Osteoblast (primary cell): ENCODE data around the gene TOP3B. TPM values are rescaled to one million over a fixed set of nuclear protein-coding genes. Genes with fewer than 3 reads are reported as not detected.

Source experiments
- DNase-seq: peaks from one replicate; pipeline ENCODE4 v3.0.0; 2011; ENCODE audit warnings: low spot score, mixed read lengths; ENCODE audit not compliant: insufficient read length; ENCODE audit errors: missing footprints
- H2AFZ ChIP-seq: 2 replicates; pipeline ENCODE4 v1.6.0; 2011; ENCODE audit warnings: mild to moderate bottlenecking, low read length
- H3K27ac ChIP-seq: 2 replicates; pipeline ENCODE4 v1.5.1; 2011; ENCODE audit warnings: mild to moderate bottlenecking, low read depth, low read length, moderate library complexity
- H3K27me3 ChIP-seq: 2 replicates; pipeline ENCODE4 v1.6.0; 2012; ENCODE audit warnings: mild to moderate bottlenecking, control low read depth, inconsistent platforms, low read length, moderate library complexity; ENCODE audit not compliant: insufficient read depth
- H3K36me3 ChIP-seq: 2 replicates; pipeline ENCODE4 v1.5.1; 2011; ENCODE audit warnings: mild to moderate bottlenecking, low read length, control low read depth, moderate library complexity; ENCODE audit not compliant: insufficient read depth
- H3K4me1 ChIP-seq: 2 replicates; pipeline ENCODE4 v1.5.1; 2011; ENCODE audit warnings: mild to moderate bottlenecking, low read length, control low read depth, moderate library complexity; ENCODE audit not compliant: insufficient read depth
- H3K4me2 ChIP-seq: 2 replicates; pipeline ENCODE4 v1.6.0; 2011; ENCODE audit warnings: mild to moderate bottlenecking, low read length; ENCODE audit not compliant: insufficient read depth
- H3K4me3 ChIP-seq: fragments of 200-600 bp; sonication (generic); 3 replicates; pipeline ENCODE4 v1.5.1; 2012; ENCODE audit warnings: mild to moderate bottlenecking, low read length, inconsistent platforms; ENCODE audit not compliant: insufficient read depth
- H3K79me2 ChIP-seq: 2 replicates; pipeline ENCODE4 v1.6.0; 2012; ENCODE audit warnings: mild to moderate bottlenecking, low read length, control low read depth, inconsistent platforms; ENCODE audit not compliant: insufficient read depth
- H3K9me3 ChIP-seq: 2 replicates; pipeline ENCODE4 v1.5.1; 2011; ENCODE audit warnings: low read depth, low read length, control low read depth
- H4K20me1 ChIP-seq: 2 replicates; pipeline ENCODE4 v1.6.0; 2012; ENCODE audit warnings: mild to moderate bottlenecking, low read length, control low read depth; ENCODE audit not compliant: insufficient read depth
- total RNA-seq: library from RNA; depleted of rRNA; stranded (reverse); fragments of >200 nt; gene quantifications from 2 replicates; pipeline ENCODE4 v1.2.3, GENCODE V29; 2012
- TF ChIP-seq, protein P1 (sequence below): IDR thresholded peaks from 2 replicates; pipeline ENCODE4 v1.5.1; 2011; ENCODE audit warnings: mild to moderate bottlenecking, low read depth, low read length, moderate library complexity; ENCODE audit errors: extremely low read depth

TOP3B gene
- total RNA-seq, 1 donor = 27.9 TPM

DNA sequence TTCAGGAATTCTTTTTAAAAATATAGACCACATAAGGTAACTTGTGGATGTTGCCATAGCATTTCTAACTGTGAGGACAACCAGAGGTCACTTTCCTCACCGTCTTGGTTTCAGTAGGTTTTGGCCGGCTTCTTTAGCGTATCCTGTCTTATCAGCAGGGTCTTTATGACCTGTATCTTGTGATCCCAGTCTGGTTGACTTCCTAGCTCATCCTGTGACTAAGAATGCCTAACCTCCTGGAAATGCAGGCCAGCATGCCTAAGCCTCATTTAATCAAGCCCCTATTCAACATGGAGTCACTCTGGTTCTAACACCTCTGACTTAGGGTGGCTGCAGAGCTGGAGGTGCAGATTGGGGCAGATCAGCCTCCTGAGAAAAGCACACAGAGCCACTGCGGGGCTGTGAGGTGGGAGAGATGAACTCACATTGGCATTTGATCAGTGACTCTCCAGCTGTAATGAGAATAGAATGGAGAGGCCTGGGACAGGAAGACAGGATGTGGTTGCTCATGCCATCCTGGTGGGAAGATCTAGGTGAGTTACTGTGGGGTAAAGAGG, 41.1 kb upstream of the TOP3B start:
- Histone ChIP-seq H3K4me3 (no peak overlapping the region), H3K27me3 (peaks cover 3% of the 10 kb centered on the region), H3K9me3 (no peaks in the 10 kb centered on the region), H3K4me1 (no peaks in the 10 kb centered on the region), H3K79me2 (no peaks in the 10 kb centered on the region), H4K20me1 (no peaks in the 10 kb centered on the region), H3K27ac (no peak overlapping the region), H3K4me2 (no peak overlapping the region), H3K36me3 (no peaks in the 10 kb centered on the region), H2AFZ (no peak overlapping the region)
- no peak for DNase-seq
- TF ChIP-seq, protein P1, sequence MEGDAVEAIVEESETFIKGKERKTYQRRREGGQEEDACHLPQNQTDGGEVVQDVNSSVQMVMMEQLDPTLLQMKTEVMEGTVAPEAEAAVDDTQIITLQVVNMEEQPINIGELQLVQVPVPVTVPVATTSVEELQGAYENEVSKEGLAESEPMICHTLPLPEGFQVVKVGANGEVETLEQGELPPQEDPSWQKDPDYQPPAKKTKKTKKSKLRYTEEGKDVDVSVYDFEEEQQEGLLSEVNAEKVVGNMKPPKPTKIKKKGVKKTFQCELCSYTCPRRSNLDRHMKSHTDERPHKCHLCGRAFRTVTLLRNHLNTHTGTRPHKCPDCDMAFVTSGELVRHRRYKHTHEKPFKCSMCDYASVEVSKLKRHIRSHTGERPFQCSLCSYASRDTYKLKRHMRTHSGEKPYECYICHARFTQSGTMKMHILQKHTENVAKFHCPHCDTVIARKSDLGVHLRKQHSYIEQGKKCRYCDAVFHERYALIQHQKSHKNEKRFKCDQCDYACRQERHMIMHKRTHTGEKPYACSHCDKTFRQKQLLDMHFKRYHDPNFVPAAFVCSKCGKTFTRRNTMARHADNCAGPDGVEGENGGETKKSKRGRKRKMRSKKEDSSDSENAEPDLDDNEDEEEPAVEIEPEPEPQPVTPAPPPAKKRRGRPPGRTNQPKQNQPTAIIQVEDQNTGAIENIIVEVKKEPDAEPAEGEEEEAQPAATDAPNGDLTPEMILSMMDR = no peak

DNA sequence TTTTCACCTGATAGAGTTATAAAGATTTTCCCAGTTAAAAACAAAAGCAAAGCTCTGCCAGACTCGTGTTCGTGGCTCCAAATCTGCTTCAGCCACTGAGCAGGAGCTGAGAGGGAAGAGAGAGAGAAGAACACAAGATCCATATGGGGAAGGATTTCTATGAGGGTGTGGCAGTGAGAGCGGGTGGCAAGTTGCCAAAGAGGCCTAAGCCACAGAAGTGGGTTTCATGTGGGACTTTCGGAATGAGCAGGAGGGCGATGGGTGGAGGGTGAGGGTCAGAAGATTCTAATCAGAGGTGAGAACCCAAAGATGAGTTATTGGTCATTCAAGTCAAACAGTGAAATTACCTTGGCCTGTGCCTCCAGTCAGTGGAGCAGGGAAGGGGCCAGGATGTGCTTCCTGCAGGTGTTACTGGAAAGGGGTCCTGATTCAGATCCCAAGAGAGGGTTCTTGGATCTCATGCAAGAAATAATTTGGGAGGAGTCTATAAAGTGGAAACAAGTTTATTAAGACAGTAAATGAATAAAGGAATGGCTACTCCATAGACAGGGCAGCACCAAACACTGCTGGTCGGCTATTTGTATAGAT, 40.5 kb upstream of the TOP3B start:
- Histone ChIP-seq H3K36me3 (no peaks in the 10 kb centered on the region), H3K4me2 (no peak overlapping the region), H3K4me3 (no peak overlapping the region), H3K27me3 (peaks cover 3% of the 10 kb centered on the region), H3K9me3 (no peaks in the 10 kb centered on the region), H3K79me2 (no peaks in the 10 kb centered on the region), H4K20me1 (no peaks in the 10 kb centered on the region), H2AFZ (no peak overlapping the region), H3K27ac (no peak overlapping the region), H3K4me1 (no peaks in the 10 kb centered on the region)
- no peak for DNase-seq
- TF ChIP-seq, protein P1 = no peak

DNA sequence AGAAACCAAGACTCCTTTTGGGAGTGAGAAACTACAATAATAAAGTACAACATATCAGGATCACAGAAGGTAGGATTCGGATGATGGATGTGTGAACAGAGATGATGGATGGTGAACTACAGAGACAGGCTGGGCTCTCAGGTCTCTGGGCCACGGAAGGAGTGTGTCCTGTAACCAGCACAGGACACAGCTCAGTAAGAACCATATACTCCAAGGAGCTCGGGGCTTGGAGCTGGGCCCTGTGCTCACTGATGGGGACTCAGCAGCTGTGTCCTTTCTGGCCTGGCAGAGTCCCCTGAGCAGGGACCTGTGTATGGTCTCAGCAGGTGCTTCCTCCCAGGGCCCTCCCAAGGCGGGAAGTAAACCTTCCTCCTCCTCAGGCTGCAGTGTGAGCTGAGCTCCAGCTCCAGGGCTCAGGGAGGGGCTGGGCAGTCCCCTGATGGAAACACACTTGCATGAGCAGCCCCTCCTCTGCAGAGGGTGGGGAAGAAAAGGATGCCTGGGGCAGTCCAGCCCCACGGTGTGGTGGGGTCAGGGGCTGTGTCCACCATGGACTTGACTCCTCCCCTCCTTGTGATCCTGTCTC, 39.8 kb upstream of the TOP3B start:
- no peak for DNase-seq
- no peaks in the 10 kb centered on the region for H4K20me1 ChIP-seq
- no peak overlapping the region for H2AFZ ChIP-seq
- no peaks in the 10 kb centered on the region for H3K36me3 ChIP-seq
- no peaks in the 10 kb centered on the region for H3K79me2 ChIP-seq
- H3K4me1 ChIP-seq = no peaks in the 10 kb centered on the region
- peaks cover 3% of the 10 kb centered on the region for H3K27me3 ChIP-seq
- H3K4me2 ChIP-seq = no peak overlapping the region
- TF ChIP-seq, protein P1 = no peak
- no peak overlapping the region for H3K27ac ChIP-seq
- H3K4me3 ChIP-seq = no peak overlapping the region
- no peaks in the 10 kb centered on the region for H3K9me3 ChIP-seq

DNA sequence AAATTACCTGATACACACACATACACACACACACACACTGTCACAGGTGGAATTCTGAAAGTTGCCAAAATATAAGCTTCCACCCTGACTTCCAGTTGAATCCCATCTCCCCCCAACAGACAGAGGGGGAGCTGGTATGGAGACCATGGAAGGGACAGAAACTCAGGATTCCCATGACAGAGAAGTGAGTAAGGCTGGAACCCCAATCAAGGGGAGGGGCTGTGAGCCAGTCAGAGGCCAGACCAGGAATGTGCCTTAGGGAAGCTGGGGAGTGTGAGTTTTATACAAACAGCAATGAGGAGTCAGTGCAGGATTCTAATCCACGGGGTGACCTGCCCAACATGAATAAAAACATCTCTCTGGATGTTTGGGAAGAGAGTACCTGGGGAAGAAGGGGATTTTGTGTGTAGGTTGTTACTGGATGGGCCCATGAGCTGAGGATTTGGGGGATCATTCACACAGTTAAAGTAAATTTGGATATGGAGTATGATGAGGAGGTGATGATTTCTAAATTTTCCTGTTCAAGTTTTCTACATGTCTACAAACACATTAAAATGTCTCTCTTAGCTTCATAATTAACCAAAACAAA, 38.7 kb upstream of the TOP3B start:
- Histone ChIP-seq H3K4me2 (no peak overlapping the region), H3K27me3 (peaks cover 6% of the 10 kb centered on the region), H3K27ac (no peak overlapping the region), H3K79me2 (no peaks in the 10 kb centered on the region), H3K36me3 (no peaks in the 10 kb centered on the region), H3K4me1 (no peaks in the 10 kb centered on the region), H3K9me3 (no peaks in the 10 kb centered on the region), H3K4me3 (no peak overlapping the region), H2AFZ (no peak overlapping the region), H4K20me1 (no peaks in the 10 kb centered on the region)
- no peak for DNase-seq
- TF ChIP-seq, protein P1 = no peak
